Subcutaneous adipose tissue (tissue), 4 donors: ENCODE measurements around the gene EEF2KMT. TPM values are rescaled to one million over a fixed set of nuclear protein-coding genes. Genes with fewer than 3 reads are reported as not detected.
"Not testable (repeated sequence)": the region's sequence is repeated elsewhere in the genome, so short reads cannot be mapped to it uniquely, and the experiment has no call there.

Experiments used
- CTCF ChIP-seq: fragments of 450-650 bp; IDR thresholded peaks from one replicate; pipeline ENCODE4 v1.5.1; 2016; ENCODE audit warnings: low read depth, mild to moderate bottlenecking, control low read depth, antibody characterized with exemption, moderate library complexity
- total RNA-seq, 4 donors: library from RNA; depleted of rRNA; stranded (reverse); fragments of >200 nt; gene quantifications; one replicate each; pipeline ENCODE4 v1.1.0, GENCODE V29; 2016

Gene EEF2KMT
- total RNA-seq: 1 to 10 TPM; 4.7 to 6.2 (median 5.8) TPM

GRCh38 chr16:5097470-5098220, at the start of gene EEF2KMT:
EEF2KMT (minus strand) TSS chr16:5097795; CDS start chr16:5097739, 56 bp downstream.
- not testable (repeated sequence) for TF ChIP-seq CTCF

GRCh38 chr16:5143761-5144620, 46.4 kb upstream of the EEF2KMT start:
- TF ChIP-seq CTCF: no peak

GRCh38 chr16:5108505-5109158, 11.0 kb upstream of the EEF2KMT start:
- no peak for TF ChIP-seq CTCF

GRCh38 chr16:5078626-5079025, 19.0 kb downstream of the EEF2KMT start:
- TF ChIP-seq CTCF: no peak

GRCh38 chr16:5077304-5077703, 20.3 kb downstream of the EEF2KMT start:
- TF ChIP-seq CTCF: no peak

GRCh38 chr16:5075637-5076036, 22.0 kb downstream of the EEF2KMT start:
- TF ChIP-seq CTCF: no peak

GRCh38 chr16:5073279-5073629, 24.3 kb downstream of the EEF2KMT start:
- TF ChIP-seq CTCF: no peak
